HepG2 (cell line): ENCODE data around the gene ANKRD65. TPM values are rescaled to one million over a fixed set of nuclear protein-coding genes. Genes with fewer than 3 reads are reported as not detected.
A peak's percentile ranks its signal among the peaks of the same experiment; 100 is the strongest.

Experiments used
- AGO1 ChIP-seq: fragments of 200-400 bp; formaldehyde crosslinking; IDR thresholded peaks from 2 replicates; pipeline ENCODE4 v1.6.1; 2017; ENCODE audit warnings: mild to moderate bottlenecking, low read depth, low read length, moderate library complexity; ENCODE audit not compliant: poor library complexity, severe bottlenecking
- CCAR2 ChIP-seq: fragments of 200-400 bp; formaldehyde crosslinking; optimal IDR thresholded peaks from 2 replicates; pipeline ENCODE3; 2018; ENCODE audit warnings: low read depth, mild to moderate bottlenecking, low read length, moderate library complexity
- FOXA1 ChIP-seq, 2 experiments: fragments of 450-650 bp in 1 of 2; sonication (generic) in 1 of 2; formaldehyde crosslinking in 1 of 2; IDR thresholded peaks; 2 replicates each; pipeline versions ENCODE4 v1.4.0 to v1.6.1; 2016 to 2020; ENCODE audit warnings: missing genetic modification reagents in 1 of 2
- FOXK2 ChIP-seq: fragments of 450-650 bp; IDR thresholded peaks from 2 replicates; pipeline ENCODE4 v1.6.1; 2016
- HOXA9 ChIP-seq: sonication (generic); formaldehyde crosslinking; IDR thresholded peaks from 2 replicates; pipeline ENCODE4 v1.8.1; 2022; ENCODE audit warnings: missing genetic modification reagents, mild to moderate bottlenecking, moderate library complexity, borderline replicate concordance
- KAT8 ChIP-seq: IDR thresholded peaks from 2 replicates; pipeline ENCODE4 v1.6.1; 2016; ENCODE audit warnings: missing genetic modification reagents, missing compliant biosample characterization
- MAFK ChIP-seq, 2 experiments: IDR thresholded peaks in 1 of 2; conservative IDR thresholded peaks in 1 of 2; 2 replicates each; pipeline ENCODE4 v1.6.1; 2011; ENCODE audit warnings: improper control_type of control experiment in 2 of 2, low read length in 2 of 2
- NFKB2 ChIP-seq: sonication (generic); formaldehyde crosslinking; IDR thresholded peaks from 2 replicates; pipeline ENCODE4 v1.4.0; 2020; ENCODE audit warnings: missing genetic modification reagents, borderline replicate concordance
- NR2F6 ChIP-seq, 2 experiments: IDR thresholded peaks; 2 replicates each; pipeline ENCODE4 v1.6.1; 2016; ENCODE audit warnings: antibody characterized with exemption in 1 of 2, mild to moderate bottlenecking in 1 of 2
- POLR2A ChIP-seq, 2 experiments: IDR thresholded peaks; 2 replicates each; pipeline ENCODE4 v1.6.1; 2011; ENCODE audit warnings: low read depth in 2 of 2, low read length in 2 of 2, mild to moderate bottlenecking in 1 of 2, moderate library complexity in 1 of 2; ENCODE audit not compliant: insufficient read depth in 1 of 2
- RFXAP ChIP-seq: sonication (generic); formaldehyde crosslinking; IDR thresholded peaks from 2 replicates; pipeline ENCODE4 v1.4.0; 2020; ENCODE audit warnings: missing genetic modification reagents, borderline replicate concordance
- SIN3A ChIP-seq: IDR thresholded peaks from 2 replicates; pipeline ENCODE4 v1.6.1; 2011; ENCODE audit warnings: low read depth, mild to moderate bottlenecking, control low read depth, low read length, borderline replicate concordance
- SNAI1 ChIP-seq: sonication (generic); formaldehyde crosslinking; IDR thresholded peaks from 2 replicates; pipeline ENCODE4 v1.5.0; 2020; ENCODE audit warnings: mild to moderate bottlenecking, missing genetic modification reagents, borderline replicate concordance
- SRF ChIP-seq: IDR thresholded peaks from 2 replicates; pipeline ENCODE4 v1.6.1; 2011; ENCODE audit warnings: mild to moderate bottlenecking, low read depth, low read length, moderate library complexity
- ZBTB34 ChIP-seq: sonication (generic); formaldehyde crosslinking; IDR thresholded peaks from 2 replicates; pipeline ENCODE4 v1.8.0; 2022; ENCODE audit warnings: mild to moderate bottlenecking, missing genetic modification reagents
- ZEB1 ChIP-seq: IDR thresholded peaks from 2 replicates; pipeline ENCODE4 v1.6.1; 2012; ENCODE audit warnings: mild to moderate bottlenecking, low read depth, inconsistent platforms; ENCODE audit not compliant: insufficient replicate concordance
- ZFAT ChIP-seq: sonication (generic); formaldehyde crosslinking; conservative IDR thresholded peaks from 2 replicates; pipeline ENCODE4 v1.8.1; 2023; ENCODE audit warnings: missing genetic modification reagents, inconsistent platforms
- ZFYVE20 ChIP-seq: sonication (generic); formaldehyde crosslinking; IDR thresholded peaks from 2 replicates; pipeline ENCODE4 v1.8.0; 2023; ENCODE audit warnings: low read depth, mild to moderate bottlenecking, moderate library complexity, missing genetic modification reagents, borderline replicate concordance
- ZGPAT ChIP-seq: IDR thresholded peaks from 2 replicates; pipeline ENCODE4 v1.6.1; 2016; ENCODE audit warnings: mild to moderate bottlenecking
- ZNF160 ChIP-seq: sonication (generic); formaldehyde crosslinking; IDR thresholded peaks from 2 replicates; pipeline ENCODE4 v1.8.0; 2022; ENCODE audit warnings: mild to moderate bottlenecking, inconsistent platforms, missing genetic modification reagents
- ZNF235 ChIP-seq: sonication (generic); formaldehyde crosslinking; IDR thresholded peaks from 2 replicates; pipeline ENCODE4 v1.8.1; 2023; ENCODE audit warnings: mild to moderate bottlenecking, missing genetic modification reagents, borderline replicate concordance
- ZNF251 ChIP-seq: sonication (generic); formaldehyde crosslinking; IDR thresholded peaks from 2 replicates; pipeline ENCODE4 v1.9.0; 2021; ENCODE audit warnings: mild to moderate bottlenecking, missing genetic modification reagents
- ZNF337 ChIP-seq: sonication (generic); formaldehyde crosslinking; IDR thresholded peaks from 2 replicates; pipeline ENCODE4 v1.5.1; 2020; ENCODE audit warnings: missing genetic modification reagents, low read depth, mild to moderate bottlenecking, borderline replicate concordance
- ZNF552 ChIP-seq: sonication (generic); formaldehyde crosslinking; IDR thresholded peaks from 2 replicates; pipeline ENCODE4 v1.9.0; 2022; ENCODE audit warnings: missing genetic modification reagents, mild to moderate bottlenecking, borderline replicate concordance
- ZNF598 ChIP-seq: sonication (generic); formaldehyde crosslinking; IDR thresholded peaks from 2 replicates; pipeline ENCODE4 v1.5.1; 2020; ENCODE audit warnings: mild to moderate bottlenecking, missing genetic modification reagents, borderline replicate concordance
- ZNF841 ChIP-seq: sonication (generic); formaldehyde crosslinking; IDR thresholded peaks from 2 replicates; pipeline ENCODE4 v1.8.1; 2023; ENCODE audit warnings: missing genetic modification reagents, borderline replicate concordance
- ZSCAN30 ChIP-seq: sonication (generic); formaldehyde crosslinking; IDR thresholded peaks from 2 replicates; pipeline ENCODE4 v1.5.0; 2020; ENCODE audit warnings: mild to moderate bottlenecking, missing genetic modification reagents
- polyA plus RNA-seq, 8 experiments: library from polyadenylated mRNA; depleted of rRNA in 3 of 8; stranded (reverse) in 7 of 8; unstranded in 1 of 8; fragments of >200 nt; fragmentation: Illumina TruSeq in 4 of 8; extraction: Trizol in 4 of 8; gene quantifications; 2 replicates each; pipeline versions ENCODE4 v1.2.1 to v1.2.3, GENCODE V29; 2011 to 2016; ENCODE audit warnings: low read depth in 4 of 8, missing spikeins in 1 of 8, mixed read lengths in 1 of 8; ENCODE audit not compliant: insufficient read depth in 1 of 8
- total RNA-seq, 5 experiments: library from RNA; depleted of rRNA; stranded (reverse); fragments of >200 nt; fragmentation: Illumina TruSeq; extraction: Trizol; gene quantifications; 2 replicates each; pipeline ENCODE4 v1.2.3, GENCODE V29; 2016; ENCODE audit warnings: low read depth in 1 of 5

The ANKRD65 gene
- total and polyA plus RNA-seq, 2 of the 13 experiments (the other 11 are each of a cell fraction or from before 2014, with no cell fraction given) = 12.1 to 30.1 TPM

DNA sequence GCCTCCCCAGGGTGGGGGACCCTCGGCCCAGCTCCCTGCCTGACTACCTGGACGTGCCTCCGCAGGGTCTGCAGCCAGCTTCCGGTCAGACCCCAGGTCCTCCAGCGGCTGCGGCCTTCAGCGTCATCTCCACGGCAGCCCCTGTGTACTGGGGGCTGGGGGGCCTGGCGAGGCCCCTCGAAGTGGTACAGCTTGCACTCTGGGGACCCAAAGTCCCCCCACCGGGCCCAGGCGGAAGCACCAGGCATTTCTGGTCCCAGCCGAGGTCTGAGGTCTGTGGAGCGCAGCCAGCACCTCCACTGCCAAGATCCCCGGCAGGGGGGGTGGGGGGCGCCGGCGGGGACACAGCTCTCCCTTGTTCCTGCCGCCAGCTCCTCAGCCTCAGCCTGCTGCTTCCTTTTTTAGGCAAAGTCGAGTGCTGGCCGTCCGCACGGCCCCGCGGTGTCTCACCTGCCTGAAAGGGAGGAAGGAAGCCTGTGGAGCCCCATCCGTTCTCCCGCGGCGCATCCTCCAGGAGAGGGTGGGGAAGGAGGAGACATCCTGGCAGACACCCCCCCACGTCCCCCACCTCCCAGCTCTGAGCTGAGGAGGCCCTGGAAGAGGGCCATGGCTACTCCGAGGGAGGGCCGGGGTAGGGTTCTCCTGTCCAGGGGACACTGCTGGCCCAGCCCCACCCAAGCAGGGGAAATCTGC lies 13.2 kb upstream of the ANKRD65 start (continued):
- TF ChIP-seq MAFK (conservative IDR thresholded peaks at IDR 0.05 in 1 of 2, IDR thresholded peaks at IDR 0.05 in 1 of 2; ENCODE audit: low read length in 2 of 2) = no peak
- TF ChIP-seq ZGPAT (CRISPR knock-in tag) = peak; percentile 12; the same call in 1 of the 2 replicates
- TF ChIP-seq RFXAP (CRISPR knock-in tag) = no peak
- TF ChIP-seq ZNF235 (CRISPR knock-in tag) = peak; percentile 66; the same call in 1 of the 2 replicates
- TF ChIP-seq SIN3A = no peak
- TF ChIP-seq ZNF160 (CRISPR knock-in tag) = no peak
- TF ChIP-seq NFKB2 (CRISPR knock-in tag) = peak; percentile 13; the same call in 1 of the 2 replicates
- TF ChIP-seq POLR2A (IDR thresholded peaks at IDR 0.05; ENCODE audit: insufficient read depth in 1 of 2, low read depth in 2 of 2, low read length in 2 of 2) = 0 out of 4 replicates have a peak, but pooled peaks of 1 of the 2 experiments have one; percentile 26
- TF ChIP-seq ZNF552 (CRISPR knock-in tag) = no peak
- no peak for TF ChIP-seq HOXA9 (CRISPR knock-in tag)
- TF ChIP-seq ZSCAN30 (CRISPR knock-in tag) = no peak
- 0 out of 2 replicates have a peak, but pooled peaks have one; percentile 72 for TF ChIP-seq SNAI1 (CRISPR knock-in tag)
- TF ChIP-seq KAT8 = 0 out of 2 replicates have a peak, but pooled peaks have one; percentile 5
- no peak for TF ChIP-seq NR2F6 (IDR thresholded peaks at IDR 0.05)
- peak; percentile 16; the same call in 1 of the 2 replicates for TF ChIP-seq NR2F6 (CRISPR knock-in tag; IDR thresholded peaks at IDR 0.05)
- TF ChIP-seq ZBTB34 (CRISPR knock-in tag) = 0 out of 2 replicates have a peak, but pooled peaks have one; percentile 6
- TF ChIP-seq ZNF841 (CRISPR knock-in tag) = no peak
- TF ChIP-seq ZNF598 (CRISPR knock-in tag) = no peak
- 0 out of 2 replicates have a peak, but pooled peaks have one; percentile 37 for TF ChIP-seq ZNF337
- TF ChIP-seq AGO1 = peak; percentile 30
- peak; percentile 54; the same call in 1 of the 2 replicates for TF ChIP-seq SRF
- TF ChIP-seq FOXA1 (IDR thresholded peaks at IDR 0.05) = no peak
- no peak for TF ChIP-seq FOXA1 (CRISPR knock-in tag; IDR thresholded peaks at IDR 0.05)
- TF ChIP-seq ZFYVE20 (CRISPR knock-in tag) = no peak
- no peak for TF ChIP-seq CCAR2
- TF ChIP-seq FOXK2 = no peak
- no peak for TF ChIP-seq ZFAT (CRISPR knock-in tag)
- TF ChIP-seq ZNF251 (CRISPR knock-in tag) = no peak
- no peak for TF ChIP-seq ZEB1
